GM19043 (cell line): ENCODE data around the gene RXFP4.

Experiments used
- ATAC-seq: cut with Tn5 transposase; IDR thresholded peaks from one replicate; pipeline ENCODE4 v1.9.1; 2021; ENCODE audit warnings: low read depth; ENCODE audit not compliant: unreplicated experiment

Gene RXFP4

DNA sequence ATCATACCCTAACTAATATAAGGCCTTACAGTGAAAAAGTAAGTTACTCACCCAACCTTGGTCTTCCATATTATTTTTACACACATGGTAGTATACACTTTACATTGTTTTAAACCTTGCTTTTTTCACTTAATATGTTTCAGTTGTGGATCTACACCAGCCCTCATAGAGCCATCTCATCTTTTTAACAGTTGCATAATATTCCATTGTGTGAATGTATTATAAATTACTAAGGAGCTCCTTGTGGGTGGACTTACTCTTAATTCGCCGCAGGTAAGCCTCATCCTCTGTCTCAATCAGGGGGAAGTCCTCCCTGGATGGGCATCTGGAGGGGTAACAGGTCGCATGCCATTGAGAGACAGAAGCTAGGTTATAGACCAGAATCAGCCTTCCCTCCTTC lies 13.2 kb downstream of the RXFP4 start:
- ATAC-seq: no peak

GRCh38 chr1:155957411-155957915 lies 16.0 kb downstream of the RXFP4 start:
- ATAC-seq: no peak

GRCh38 chr1:155960081-155960745 lies 18.8 kb downstream of the RXFP4 start:
- no peak for ATAC-seq

DNA sequence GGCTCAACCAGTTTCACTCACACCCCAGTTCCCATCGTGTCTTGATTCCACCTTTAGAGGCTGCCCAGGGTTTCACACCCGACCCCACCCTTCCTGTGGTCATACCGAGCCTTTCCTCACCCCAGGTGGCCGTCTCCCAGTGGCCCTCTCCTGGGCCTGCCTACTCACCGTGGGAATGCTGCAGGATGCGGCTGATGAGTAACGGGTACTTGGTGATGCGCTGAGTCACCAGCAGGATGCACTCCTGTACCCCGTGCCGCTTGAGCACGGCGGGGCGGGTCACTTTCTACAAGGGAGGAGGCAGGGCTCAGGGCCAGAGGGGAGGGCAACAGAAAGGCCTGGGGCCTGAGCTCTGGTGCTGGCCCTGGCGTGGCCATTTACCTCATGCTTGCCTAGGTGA lies 20.5 kb downstream of the RXFP4 start:
- no peak for ATAC-seq

DNA sequence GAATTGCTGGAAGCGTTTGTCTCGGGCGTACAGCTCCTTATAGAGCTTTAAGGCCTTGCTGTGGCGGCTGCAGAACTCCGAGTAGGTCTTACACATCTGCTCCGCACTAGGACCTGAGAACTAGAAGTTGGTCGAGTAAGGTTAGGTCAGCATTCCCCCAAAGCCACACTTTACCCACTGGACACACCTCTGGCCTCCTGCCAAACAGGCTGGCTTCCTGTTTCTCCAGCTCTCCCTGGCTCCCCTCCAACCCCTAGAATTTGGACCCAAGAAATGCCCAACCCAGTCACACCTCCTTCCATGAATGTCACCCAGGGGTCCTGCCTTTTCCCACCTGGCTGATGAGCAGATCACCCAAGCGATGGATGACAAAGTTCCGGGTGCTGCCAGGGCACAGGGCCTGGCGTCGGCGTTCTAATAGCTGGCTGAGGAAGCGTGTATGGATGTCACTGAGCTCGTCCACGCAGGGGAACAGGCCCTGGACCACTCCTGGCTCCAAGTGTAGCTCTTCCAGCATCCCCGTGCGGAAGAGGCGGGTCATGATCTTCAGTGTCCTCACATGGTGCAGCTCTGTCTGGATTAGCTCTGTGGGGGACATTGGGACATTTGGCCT lies 21.3 kb downstream of the RXFP4 start:
- ATAC-seq: no peak

DNA sequence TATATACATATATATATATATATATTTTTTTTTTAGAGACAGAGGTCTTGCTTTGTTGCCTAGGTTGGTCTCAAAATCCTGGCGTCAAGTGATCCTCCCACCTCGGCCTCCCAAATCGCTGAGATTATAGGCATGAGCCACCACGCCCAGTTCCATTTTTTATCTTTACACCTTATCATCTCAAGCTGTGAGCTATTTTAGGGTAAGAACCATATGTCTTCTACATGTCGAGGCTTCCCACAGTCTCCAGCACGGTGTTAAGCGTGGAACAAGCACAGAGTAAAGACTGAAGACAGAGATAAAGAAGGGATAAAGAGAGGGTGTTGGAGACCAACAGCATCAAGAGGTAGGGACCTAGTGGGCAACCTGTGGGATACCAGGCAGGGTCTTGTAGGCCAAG lies 22.8 kb downstream of the RXFP4 start:
- ATAC-seq: no peak

GRCh38 chr1:155966135-155966534 lies 24.7 kb downstream of the RXFP4 start:
- no peak for ATAC-seq

DNA sequence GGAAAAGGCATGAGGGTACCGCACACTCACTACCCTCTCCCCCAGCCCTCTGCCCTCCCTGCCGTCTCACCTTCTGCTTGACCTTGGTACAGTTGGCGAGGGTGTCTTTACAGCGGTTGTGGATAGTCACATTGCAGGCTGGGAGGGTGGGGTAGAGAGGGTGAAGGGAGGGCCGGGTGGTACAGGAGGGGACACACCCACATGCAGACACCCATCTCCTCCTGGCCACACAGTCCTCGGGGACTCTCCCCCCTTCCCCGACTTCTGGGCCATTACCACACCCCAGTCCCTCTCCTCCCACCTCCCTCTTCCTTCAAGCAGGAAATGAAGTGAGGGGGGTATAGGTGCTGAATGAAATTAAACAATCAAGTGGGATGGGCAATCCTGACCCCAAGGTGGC lies 25.3 kb downstream of the RXFP4 start:
- ATAC-seq: no peak

GRCh38 chr1:155967341-155968050 lies 26.1 kb downstream of the RXFP4 start:
- no peak for ATAC-seq

DNA sequence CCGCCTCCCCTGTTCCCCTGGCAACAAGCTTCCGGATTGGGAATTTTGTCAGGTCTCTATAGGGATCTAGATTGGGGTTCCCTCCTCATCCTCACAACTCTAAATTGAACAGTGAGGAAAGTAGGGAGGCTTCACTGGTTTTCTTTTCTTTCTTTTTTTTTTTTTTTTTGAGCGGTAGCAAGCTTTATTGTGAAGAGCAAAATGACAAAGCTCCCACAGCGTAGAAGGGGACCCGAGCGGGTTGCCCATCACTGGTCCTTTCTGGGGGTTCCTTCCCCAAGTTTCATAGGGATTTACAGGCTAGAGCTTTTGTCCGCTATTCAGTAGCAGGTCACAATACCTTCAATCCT lies 26.6 kb downstream of the RXFP4 start:
- ATAC-seq: no peak

GRCh38 chr1:155968670-155969069 lies 27.2 kb downstream of the RXFP4 start:
- ATAC-seq: no peak

- ATAC-seq: no peak
Observed at GRCh38 chr1:155969377-155969791, 27.9 kb downstream of the RXFP4 start.

DNA sequence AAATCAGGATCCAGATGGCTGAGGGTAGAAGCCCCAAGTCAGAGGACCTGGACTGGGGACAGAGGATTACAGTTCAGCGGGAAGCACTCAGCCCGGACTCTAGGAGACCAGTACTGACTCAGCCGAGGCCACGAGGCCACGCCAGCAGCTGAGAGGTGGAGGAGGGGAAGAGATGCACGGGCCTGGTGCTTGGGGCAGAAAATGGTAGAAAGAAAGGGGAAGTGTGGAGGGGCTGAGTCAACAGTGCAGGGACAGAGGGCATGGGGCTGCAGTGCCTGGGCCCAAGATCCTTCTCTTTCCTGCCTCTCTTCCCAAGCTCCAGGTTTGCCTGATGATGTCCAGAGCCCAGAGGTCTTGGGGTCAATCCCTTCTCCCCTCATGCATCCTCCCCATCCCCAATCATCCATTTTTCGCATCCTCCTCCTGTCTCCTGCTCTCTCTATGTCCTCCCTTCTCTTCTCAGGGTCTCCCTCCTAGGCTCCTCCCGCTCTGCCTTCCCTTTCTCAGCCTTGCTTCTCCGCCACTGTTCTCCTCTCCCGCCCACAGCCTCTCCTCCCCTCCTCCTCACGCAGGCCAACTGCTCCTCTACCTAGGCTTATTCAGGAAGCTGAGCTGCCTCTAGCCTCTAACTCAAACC lies 29.2 kb downstream of the RXFP4 start:
- peak; percentile 88 for ATAC-seq

- ATAC-seq: no peak
Observed at GRCh38 chr1:155971910-155972809, 30.7 kb downstream of the RXFP4 start.

DNA sequence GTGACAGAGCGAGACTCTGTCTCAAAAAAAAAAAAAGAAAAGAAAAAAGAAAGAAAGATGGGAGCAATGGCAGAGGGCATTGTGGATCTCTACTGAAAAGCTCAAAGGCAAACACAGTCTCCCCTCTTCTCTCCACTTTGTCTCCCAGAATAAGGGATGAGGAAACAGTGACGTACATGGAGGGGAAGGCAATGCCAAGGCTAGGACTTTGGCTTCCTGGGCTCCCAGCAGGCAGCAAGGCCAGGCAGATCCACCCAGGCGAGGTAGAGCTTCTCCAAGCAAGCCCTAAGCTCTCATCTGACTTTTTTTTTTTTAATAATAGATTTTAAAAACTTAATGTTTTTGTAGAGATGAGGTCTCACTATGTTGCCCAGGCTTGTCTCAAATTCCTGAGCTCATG lies 32.3 kb downstream of the RXFP4 start:
- no peak for ATAC-seq

DNA sequence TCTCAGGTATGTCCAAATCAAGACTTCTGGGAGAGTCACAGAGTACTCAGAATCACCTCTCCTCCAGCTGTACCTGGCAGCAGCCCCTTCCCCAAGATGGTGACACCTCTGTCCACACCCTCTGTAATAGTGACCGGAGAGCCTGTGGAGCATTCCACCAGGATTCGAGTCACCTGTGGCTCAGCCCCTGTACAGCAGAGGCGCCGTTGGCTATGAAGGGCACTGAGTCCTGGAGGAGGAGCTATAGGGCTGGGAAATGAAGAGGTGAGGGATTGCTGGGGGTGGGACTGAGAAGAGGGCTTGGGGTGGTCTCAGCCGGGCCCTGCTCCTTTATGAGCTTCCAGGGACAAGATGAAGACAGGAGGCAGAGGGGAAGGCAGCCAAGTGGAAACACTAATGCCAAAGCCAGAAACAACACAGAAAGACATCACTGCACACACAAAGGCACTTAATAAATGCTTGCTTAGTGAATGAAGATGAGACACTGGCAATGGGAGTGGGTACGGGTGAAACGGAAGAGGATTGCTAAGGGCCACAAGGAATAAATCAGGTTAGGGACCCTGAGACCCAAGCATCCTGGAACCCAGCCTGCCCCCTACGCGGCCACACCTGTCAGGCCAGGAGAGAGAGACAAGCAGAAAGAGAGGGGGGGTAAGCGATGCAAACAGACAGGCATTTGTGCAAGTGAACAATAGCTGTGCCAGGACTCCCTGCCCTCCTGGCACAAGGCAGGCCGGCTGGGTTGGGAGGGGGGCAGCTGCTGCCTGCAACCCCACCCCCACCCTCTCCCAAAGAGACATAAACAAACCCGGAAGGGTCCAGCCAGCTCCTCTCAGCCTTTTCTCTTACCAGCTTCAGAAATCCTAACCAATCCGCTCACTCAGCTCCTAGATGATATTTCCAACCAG lies 33.0 kb downstream of the RXFP4 start:
- no peak for ATAC-seq

- ATAC-seq: no peak
Observed at GRCh38 chr1:155975375-155976061, 34.1 kb downstream of the RXFP4 start.

- ATAC-seq: no peak
Observed at GRCh38 chr1:155976062-155976912, 34.8 kb downstream of the RXFP4 start.
